Measurements from ENCODE around the gene CD177.
"Not testable (repeated sequence)": the region's sequence is repeated elsewhere in the genome, so short reads cannot be mapped to it uniquely, and the experiment has no call there.

The CD177 gene

DNA sequence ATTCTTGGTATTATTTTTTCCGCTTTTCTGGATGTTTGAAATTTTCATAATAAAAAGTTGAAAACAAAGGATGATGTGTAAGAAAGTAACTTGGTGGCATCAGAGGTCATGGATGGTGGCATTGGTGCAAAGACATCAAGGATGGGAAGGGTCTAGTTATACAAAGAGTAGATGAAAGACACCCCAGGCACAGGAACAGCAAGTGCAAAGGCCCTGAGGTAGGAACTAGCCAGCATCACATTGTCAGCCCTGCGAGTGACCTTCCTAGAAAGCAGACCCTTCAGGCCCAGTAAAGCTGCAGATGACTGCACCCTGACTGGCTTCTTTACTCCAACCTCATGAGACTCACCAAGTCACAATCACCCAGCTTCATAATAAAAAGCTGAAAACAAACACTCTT is 17.0 kb upstream of the CD177 start:
- not testable (repeated sequence) for DNase-seq

DNA sequence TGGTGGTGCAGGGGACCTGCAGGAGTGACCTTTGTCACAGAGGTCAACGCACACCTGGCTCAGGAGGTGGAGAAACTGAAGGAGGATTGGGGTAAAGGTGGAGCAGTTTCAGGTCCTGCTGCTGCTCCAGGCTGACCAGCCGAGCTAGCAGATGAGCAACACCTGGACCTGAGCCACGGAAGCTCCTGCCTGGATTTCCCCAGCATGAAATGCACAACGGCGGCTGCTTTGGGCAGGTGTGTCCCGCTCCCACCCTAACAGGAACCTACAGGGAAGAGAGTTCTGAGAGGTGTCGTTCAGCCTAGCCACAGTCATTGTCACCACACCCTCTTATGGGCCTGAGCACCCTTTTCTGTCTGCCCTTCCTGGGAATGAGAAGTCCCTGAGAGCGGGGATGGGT is 15.7 kb upstream of the CD177 start:
- DNase-seq, result no peak

DNA sequence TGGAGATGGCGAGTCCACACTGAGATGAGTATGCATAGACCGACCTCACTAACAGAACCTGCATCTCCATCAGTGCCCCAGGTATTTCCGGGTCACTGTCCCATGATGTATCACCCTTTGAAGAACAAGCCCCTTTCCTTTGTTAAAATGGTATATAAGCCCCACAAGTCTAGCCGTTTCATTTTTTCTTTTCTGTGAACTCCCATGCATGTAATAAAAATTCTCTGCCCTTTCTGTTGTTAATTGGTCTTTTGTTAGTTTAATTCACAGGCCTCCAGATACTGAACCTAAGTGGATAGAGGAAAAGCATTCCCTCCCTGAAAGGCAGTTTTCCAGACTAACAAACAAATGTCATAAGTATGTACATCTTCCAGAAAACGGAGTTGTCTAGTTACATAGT is 15.0 kb upstream of the CD177 start:
- DNase-seq, result no peak

DNA sequence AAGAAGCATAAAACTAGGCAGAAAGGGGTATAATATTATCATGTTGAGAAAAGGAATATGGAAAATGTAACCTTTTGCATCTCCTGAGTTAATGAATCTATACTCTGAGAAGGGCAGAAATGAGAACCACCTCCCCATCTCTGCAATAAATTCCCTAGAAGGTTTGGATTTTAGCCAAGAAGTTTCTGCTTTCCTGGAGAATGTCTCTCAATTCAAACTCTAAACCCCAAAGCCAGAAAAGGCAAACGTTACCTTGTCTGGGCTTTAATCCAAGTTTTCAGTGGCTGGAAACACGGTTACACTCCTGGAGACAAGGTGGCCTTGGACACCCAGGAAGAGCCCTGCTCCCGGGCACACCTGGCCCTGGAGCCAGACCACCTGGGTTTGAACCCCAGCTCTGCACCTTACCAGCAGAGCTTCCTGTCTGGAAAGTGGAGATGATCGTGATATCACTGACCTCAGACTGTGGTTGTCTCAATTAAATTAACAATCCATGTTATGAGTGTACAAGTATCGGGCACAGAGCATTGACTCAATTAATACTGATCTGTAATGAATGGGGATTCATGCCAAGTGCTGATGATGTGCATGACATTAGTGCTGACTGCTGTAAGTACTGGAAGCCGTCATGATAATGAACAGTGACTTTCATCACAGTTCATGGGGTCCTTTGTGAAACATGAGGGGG is 14.1 kb upstream of the CD177 start:
- DNase-seq, result not testable (repeated sequence)

DNA sequence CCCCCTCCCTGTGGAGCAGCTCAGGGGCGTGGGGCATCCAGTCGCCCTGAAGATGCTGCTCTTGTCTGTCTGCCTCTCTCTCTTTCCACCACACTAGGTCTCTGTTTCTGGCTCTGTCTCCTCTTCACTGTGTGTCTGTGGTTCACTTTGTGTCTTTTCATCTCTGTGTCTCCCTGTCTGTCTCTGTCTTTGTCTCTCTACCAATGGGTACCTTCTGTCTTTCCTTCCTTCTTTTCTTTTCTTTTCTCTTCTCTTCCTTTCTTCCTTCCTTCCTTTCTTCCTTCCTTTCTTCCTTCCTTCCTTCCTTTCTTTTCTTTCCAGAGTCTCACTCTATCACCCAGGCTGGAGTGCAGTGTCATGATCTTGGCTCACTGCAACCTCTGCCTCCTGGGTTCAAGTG is 13.4 kb upstream of the CD177 start:
- not testable (repeated sequence) for DNase-seq

DNA sequence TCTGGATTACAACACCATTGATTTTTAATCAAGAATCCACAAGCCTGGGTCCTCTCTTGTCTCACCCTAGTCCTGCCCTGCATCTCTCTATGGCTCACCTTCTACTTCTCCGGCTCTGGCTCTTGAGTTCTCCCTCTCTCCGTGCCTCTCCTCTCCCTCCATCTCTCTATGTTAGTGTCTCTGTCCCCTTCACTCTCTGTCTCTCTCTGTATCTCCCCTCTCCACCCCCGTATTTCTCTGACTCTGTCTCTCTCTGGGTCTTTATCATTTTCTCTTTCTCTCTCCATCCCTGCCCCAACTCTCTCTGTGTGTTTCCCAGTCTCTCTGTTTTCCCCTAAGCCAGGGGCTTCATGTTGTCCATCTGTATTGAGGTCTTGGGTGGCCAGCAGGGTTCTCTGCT is 12.4 kb upstream of the CD177 start:
- not testable (repeated sequence) for DNase-seq

DNA sequence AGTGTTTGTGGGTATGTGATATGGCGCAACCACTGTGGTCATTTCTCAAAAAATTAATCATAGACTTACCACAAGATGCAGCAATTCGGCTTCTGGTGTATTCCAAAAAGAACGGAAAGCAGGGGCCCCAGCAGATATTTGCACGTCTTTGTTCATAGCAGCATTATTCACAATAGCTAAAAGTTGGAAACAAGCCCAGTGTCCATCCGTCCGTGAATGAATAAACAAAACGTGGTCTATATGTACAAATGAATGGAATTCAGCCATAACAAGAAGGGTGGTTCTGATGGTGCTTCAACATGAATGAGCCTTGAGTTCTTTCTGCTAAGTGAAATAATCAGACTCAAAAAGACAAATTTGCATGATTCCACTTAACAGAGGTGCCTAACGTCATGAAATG is 11.4 kb upstream of the CD177 start:
- not testable (repeated sequence) for DNase-seq

DNA sequence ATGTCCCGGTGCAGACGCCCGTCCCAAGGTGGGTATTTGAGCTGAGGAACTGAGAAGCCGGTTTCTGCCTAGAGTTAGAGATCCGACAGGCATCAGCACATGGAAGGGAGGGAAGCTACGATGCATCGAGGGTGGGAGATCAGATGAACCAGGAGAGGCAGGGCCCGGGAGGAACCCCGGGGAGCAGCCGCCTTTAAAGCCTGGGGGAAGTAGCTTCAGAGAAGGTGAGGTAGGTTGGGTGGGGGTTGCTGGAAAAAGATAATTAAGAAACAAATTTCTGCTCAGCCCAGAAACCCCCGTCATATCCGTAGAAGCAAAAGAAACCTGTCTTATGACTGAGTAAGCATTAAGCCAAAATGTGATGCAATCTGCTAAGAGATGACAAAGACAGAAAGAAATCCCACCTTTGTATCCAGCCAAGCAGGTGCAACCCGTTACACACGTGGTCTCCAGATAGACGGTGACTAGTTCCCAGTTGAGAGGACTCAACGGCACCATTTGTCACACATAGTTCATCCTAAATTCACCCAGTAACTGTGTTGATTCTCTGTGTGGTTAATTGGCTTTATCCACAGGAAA is 9.1 kb upstream of the CD177 start:
- DNase-seq, result not testable (repeated sequence)

DNA sequence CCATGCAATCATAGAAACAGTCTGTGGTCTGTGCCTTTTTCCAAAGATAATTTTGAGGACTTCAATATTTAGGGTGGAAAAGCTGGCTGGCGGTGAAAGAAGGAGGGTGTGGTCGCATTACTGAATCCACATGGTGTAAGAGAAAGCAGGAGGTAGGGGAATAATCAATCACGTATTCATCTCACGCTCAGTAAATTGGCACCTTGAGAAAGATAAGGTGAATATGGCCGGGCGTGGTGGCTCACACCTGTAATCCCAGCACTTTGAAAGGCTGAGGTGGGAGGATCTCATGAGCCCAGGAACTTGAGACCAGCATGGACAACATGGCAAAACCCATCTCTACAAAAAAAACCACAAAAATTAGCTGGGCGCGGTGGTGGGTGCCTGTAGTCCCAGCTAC is 3.7 kb upstream of the CD177 start:
- DNase-seq, result not testable (repeated sequence)

DNA sequence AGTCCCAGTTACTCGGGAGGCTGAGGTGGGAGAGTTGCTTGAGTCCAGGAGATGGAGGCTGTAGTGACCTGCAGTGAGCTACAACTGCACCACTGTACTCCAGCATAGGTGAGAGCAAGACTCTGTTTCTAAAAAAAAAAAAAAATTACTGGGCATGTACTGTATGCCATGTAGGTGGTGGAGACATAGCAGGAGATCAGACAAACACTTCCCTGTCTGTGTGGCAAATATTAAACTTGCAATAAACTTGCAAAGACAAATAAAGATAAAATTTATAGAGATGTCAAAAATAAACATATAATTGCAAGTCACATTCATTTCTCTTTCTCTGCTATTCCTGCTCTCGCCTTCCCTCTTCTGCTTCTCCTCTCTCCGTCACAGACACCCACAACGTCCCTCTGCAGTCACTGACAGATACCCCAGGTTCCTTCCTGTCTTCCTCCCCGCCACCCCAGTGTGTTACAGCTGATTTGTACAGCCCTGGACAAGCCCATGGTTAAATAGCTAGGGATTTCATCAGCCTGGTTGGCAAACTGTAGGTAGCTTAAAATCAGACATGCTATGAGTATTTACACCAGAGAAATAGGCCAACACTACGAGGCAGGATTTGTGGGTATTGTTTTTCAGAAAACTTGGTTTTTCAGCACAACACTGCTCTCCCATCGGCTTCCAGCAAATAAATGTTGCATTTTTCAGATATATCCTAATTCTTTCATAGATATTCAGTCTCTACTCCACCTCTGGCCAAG is 1.3 kb upstream of the CD177 start:
- DNase-seq, result no peak

DNA sequence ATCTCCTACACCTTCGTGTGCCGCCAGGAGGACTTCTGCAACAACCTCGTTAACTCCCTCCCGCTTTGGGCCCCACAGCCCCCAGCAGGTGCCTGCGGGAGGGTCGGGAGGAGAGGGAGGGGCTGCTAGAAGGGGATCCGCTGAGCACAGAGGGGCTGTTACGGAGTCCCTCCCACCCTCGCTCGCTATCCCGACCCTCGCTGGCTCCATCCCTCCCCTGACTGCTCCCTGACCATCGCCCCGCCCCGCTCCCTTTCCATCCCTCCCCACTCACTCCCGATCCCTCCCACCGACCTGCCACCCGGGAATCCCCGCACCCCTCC is 780 bp downstream of the CD177 start:
- no peak for DNase-seq

DNA sequence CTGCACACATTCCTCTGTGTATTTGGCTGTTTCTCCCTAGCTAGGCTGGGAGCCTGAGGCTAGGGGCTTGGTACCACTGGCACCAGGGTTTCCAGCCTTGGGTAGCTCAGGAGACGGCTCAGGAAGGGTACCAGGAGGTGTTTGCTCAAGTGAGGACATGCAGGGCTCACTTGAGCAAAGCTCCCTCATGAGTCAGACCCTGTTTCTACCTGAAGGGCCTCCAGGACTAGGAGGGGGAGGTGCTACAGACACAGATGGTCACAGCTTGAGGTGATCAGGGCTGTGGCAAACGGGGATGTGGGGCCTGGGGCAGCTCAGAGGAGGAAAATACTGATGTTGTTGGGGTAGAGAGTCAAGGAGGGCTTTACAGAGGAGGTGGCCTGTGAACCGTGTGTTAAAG is 3.3 kb downstream of the CD177 start:
- DNase-seq, result not testable (repeated sequence)

DNA sequence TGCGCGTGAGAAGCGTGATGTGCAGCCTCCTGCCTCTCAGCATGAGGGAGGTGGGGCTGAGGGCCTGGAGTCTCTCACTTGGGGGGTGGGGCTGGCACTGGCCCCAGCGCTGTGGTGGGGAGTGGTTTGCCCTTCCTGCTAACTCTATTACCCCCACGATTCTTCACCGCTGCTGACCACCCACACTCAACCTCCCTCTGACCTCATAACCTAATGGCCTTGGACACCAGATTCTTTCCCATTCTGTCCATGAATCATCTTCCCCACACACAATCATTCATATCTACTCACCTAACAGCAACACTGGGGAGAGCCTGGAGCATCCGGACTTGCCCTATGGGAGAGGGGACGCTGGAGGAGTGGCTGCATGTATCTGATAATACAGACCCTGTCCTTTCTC is 8.7 kb downstream of the CD177 start:
- DNase-seq, result no peak

DNA sequence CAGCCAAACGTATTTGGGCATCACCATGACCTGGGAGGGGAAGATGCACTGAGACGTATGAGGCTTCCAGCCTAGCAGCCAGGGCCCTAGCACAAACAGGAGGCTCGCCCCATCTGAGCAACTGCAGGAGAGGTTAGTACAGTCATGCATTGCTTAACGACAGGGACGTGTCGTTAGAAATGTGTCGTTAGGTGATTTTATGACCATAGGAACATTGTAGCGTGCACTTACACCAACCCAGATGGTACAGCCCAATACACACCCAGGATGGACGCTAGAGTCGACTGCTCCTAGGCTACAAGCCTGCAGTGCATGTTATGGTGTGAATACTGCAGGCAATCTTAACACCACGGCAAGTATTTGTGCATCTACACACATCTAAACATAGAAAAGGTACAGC is 9.3 kb downstream of the CD177 start:
- DNase-seq, result no peak

DNA sequence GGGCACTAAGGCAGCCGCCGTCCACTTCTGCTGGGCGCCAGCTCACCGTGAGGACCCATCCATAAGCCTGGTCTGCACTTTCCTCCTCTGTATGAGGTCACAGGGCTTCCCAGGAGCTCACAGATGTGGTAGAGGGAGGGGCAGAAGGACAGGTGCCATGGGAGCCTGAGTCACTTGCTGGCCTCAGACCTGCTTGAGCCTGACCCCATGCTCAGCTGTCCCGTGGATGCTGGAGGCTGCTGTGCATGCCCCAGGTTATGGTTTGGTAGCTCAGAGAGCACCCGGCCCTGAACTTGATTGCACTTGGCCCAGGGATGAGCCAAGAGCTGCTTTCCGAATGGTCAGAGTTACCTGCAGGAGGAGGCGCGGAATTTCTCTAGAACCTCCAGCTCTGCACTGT is 12.2 kb downstream of the CD177 start:
- not testable (repeated sequence) for DNase-seq

DNA sequence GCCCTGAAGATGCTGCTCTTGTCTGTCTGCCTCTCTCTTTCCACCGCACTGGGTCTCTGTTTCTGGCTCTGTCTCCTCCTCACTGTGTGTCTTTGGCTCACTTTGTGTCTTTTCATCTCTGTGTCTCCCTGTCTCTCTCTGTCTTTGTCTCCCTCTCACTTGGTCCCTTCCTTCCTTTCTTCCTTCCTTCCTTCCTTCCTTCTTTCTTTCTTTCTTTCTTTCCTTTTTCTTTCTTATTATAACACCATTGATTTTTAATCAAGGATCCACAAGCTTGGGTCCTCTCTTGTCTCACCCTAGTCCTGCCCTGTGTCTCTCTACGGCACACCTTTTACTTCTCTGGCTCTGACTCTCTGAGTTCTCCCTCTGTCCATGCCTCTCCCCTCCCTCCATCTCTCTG is 14.3 kb downstream of the CD177 start:
- DNase-seq, result no peak

DNA sequence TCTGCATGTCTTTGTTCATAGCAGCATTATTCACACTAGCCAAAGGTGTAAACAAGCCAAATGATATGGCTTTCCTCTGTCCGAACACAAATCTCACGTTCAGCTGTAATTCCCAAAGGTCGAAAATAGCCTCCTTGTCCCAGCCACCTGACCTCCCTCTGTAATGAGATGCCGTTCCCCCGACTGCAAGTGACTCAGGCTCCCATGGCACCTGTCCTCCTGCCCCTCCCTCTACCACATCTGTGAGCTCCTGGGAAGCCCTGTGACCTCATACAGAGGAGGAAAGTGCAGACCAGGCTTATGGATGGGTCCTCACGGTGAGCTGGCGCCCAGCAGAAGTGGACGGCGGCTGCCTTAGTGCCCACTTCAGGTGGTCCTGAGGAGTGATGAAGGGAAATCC is 15.4 kb downstream of the CD177 start:
- not testable (repeated sequence) for DNase-seq

DNA sequence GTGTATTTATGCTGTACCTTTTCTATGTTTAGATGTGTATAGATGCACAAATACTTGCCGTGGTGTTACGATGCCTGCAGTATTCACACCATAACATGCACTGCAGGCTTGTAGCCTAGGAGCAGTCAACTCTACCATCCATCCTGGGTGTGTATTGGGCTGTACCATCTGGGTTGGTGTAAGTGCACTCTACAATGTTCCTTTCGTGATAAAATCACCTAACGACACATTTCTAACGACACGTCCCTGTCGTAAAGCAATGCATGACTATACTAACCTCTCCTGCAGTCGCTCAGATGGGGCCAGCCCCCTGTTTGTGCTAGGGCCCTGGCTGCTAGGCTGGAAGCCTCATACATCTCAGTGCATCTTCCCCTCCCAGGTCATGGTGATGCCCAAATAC is 18.4 kb downstream of the CD177 start:
- DNase-seq, result no peak

DNA sequence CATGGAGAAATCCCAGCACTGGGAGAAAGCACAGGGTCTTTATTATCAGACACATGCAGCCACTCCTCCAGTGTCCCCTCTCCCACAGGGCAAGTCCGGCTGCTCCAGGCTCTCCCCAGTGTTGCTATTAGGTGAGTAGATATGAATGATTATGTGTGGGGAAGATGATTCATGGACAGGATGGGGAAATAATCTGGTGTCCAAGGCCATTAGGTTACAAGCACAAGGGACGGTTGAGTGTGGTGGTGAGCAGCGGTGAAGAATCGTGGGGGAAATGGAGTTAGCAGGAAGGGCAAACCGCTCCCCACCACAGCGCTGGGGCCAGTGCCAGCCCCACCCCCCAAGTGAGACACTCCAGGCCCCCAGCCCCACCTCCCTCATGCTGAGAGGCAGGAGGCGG is 19.0 kb downstream of the CD177 start:
- no peak for DNase-seq

DNA sequence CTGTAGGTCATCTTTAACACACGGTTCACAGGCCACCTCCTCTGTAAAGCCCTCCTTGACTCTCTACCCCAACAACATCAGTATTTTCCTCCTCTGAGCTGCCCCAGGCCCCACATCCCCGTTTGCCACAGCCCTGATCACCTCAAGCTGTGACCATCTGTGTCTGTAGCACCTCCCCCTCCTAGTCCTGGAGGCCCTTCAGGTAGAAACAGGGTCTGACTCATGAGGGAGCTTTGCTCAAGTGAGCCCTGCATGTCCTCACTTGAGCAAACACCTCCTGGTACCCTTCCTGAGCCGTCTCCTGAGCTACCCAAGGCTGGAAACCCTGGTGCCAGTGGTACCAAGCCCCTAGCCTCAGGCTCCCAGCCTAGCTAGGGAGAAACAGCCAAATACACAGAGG is 24.1 kb downstream of the CD177 start:
- not testable (repeated sequence) for DNase-seq

DNA sequence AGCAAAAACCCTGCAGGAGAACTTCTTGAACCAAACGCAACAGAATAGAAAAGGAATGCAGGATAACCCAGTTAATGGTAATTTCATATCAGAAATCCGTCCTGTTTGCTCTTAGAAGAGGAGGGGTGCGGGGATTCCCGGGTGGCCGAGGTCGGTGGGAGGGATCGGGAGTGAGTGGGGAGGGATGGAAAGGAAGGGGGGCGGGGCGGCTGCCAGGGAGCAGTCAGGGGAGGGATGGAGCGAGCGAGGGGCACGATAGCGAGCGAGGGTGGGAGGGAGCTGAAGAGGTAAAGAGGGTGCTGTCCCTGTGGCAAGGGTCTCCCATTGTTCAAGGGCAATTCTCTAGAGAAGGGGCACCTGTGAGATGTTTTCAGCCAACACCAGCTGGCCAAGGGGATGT is 26.5 kb downstream of the CD177 start:
- DNase-seq, result no peak

DNA sequence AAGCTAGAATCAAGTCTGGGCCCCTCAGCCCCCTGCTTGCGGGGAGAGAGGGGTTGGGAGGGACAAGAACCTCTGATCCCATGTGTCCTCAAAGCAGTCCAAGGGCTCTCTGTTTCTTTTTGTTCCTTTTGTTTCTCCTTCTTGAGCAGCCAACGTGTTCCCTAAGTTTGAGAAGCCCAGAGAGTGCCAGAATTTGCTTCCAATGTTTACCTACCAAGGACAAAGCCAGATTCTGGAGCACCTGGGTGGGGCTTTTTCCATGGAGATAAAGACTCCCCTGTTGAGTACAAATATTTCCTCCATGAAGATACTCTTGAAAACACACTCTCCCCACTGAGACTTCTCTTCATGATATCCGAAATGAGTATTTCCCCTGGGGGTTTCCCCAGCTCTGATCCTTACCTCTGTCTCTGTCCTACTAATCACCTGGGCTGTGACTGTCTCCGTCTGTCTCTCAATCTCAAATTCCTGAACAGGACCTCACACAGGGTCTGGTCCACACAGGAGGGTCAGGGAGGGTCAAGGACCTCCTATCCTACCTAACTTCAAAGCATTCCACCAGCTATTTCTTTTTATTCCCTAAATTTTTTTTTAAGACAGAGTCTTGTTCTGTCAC is 27.4 kb downstream of the CD177 start:
- no peak for DNase-seq

DNA sequence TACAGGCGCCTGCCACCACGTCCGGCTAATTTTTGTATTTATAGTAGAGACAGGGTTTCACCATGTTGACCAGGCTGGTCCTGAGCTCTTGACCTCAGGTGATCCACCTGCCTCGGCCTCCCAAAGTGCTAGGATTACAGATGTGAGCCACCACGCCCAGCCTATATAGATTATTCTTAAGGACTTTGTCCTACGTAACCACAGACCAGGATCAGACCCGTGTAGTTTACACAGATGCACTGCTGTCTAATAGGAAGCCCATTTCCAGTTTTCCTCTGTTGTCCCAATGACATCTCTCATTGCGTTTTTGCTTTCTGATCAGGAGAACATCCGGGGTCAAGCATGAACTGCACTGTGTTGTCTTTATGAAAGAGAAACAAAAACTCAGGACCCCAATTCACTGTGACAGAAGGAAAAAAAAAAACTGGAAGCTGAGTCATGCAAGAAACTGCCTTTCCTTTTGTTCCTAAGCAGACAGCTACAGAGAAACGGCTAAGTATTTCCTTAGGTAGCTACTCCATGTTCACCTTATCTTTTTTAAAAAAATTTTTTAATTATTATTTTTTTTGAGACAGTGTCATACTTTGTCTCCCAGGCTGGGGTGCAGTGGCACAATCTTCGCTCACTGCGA is 29.2 kb downstream of the CD177 start:
- not testable (repeated sequence) for DNase-seq

DNA sequence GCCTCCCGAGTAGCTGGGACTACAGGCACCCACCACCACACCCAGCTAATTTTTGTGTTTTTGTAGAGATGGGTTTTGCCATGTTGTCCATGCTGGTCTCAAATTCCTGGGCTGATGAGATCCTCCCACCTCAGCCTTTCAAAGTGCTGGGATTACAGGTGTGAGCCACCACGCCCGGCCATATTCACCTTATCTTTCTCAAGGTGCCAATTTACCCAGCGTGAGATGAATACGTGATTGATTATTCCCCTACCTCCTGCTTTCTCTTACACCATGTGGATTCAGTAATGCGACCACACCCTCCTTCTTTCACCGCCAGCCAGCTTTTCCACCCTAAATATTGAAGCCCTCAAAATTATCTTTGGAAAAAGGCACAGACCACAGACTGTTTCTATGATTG is 29.8 kb downstream of the CD177 start:
- DNase-seq, result not testable (repeated sequence)
